ENCODE measurements around the gene SPO11.

- TF ChIP-seq POLR2A (IDR thresholded peaks at IDR 0.05) (no peak), CTCF (IDR thresholded peaks at IDR 0.05) (no peak)
These were observed 3.8 kb upstream of the SPO11 start for GRCh38 chr20:57325632-57326356.
